Measurements from ENCODE around the gene TDRD12. TPM values are rescaled to one million over a fixed set of nuclear protein-coding genes. Genes with fewer than 3 reads are reported as not detected.

TDRD12 gene
- total and polyA plus RNA-seq, 2 of the 13 experiments (the other 11 are each of a cell fraction or from before 2014, with no cell fraction given) = 0.03 to 0.40 TPM

DNA sequence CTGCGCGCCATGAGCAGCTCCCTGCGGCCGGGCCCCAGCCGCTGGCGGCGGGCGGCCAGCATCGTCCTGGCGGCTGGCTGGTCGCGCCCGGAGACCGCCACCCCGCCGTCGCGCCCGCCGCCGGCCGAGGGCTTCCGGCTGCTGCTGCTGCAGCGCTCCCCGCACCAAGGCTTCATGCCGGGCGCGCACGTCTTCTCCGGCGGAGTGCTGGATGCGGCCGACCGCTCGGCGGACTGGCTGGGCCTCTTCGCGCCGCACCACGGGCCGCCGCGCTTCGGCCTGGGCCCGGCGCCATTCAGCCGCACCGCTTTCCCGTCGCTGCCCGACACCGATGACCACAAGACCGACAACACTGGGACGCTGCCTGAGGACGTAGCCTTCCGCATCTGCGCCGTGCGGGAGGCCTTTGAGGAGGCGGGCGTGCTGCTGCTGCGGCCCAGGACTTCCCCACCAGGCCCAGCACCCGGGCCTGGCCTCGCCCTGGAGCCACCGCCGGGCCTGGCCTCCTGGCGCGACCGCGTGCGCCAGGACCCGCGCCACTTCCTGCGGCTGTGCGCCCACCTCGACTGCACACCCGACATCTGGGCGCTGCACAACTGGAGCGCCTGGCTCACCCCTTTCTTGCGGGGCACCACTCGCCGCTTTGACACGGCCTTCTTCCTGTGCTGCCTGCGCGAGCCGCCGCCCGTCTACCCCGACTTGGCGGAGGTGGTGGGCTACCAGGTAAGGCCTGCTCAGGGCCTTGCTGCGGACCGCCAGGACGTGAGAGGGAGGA, 27.4 kb upstream of the TDRD12 start (continued):
- no peak for TF ChIP-seq ZNF710 (CRISPR knock-in tag; IDR thresholded peaks at IDR 0.05; ENCODE audit: borderline replicate concordance)
- peak; percentile 94 for TF ChIP-seq ZFY (CRISPR knock-in tag; IDR thresholded peaks at IDR 0.05)
- no peak for TF ChIP-seq KMT2B (CRISPR knock-in tag; IDR thresholded peaks at IDR 0.05)
- no peak for TF ChIP-seq FOXP1 (IDR thresholded peaks at IDR 0.05)
- TF ChIP-seq FOXP1 (CRISPR knock-in tag; IDR thresholded peaks at IDR 0.05) = no peak
- TF ChIP-seq ZNF24 (IDR thresholded peaks at IDR 0.05) = no peak
- TF ChIP-seq, protein P1, sequence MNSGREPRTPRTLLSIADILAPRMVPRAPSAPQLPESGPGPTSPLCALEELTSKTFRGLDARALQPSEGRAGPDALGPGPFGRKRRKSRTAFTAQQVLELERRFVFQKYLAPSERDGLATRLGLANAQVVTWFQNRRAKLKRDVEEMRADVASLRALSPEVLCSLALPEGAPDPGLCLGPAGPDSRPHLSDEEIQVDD (CRISPR knock-in tag; IDR thresholded peaks at IDR 0.05; ENCODE audit: borderline replicate concordance) = 0 out of 2 replicates have a peak, but pooled peaks have one; percentile 74
- peak; percentile 36; the same call in 1 of the 2 replicates for TF ChIP-seq TGIF2 (CRISPR knock-in tag; IDR thresholded peaks at IDR 0.05)
- TF ChIP-seq KLF15 (CRISPR knock-in tag; IDR thresholded peaks at IDR 0.05; ENCODE audit: borderline replicate concordance) = no peak
- TF ChIP-seq KLF12 (CRISPR knock-in tag; IDR thresholded peaks at IDR 0.05; ENCODE audit: borderline replicate concordance) = peak; percentile 25; the same call in 1 of the 2 replicates
- no peak for TF ChIP-seq ZNF775 (CRISPR knock-in tag; IDR thresholded peaks at IDR 0.05; ENCODE audit: borderline replicate concordance)
- no peak for TF ChIP-seq ZNF577 (CRISPR knock-in tag; IDR thresholded peaks at IDR 0.05; ENCODE audit: borderline replicate concordance, low read depth)
- TF ChIP-seq MTERF4 (CRISPR knock-in tag; IDR thresholded peaks at IDR 0.05) = no peak
- TF ChIP-seq ZNF749 (CRISPR knock-in tag; IDR thresholded peaks at IDR 0.05; ENCODE audit: borderline replicate concordance) = peak; percentile 77
- peak; percentile 45 for TF ChIP-seq PHF8 (CRISPR knock-in tag; IDR thresholded peaks at IDR 0.05)
- no peak for TF ChIP-seq HCFC1 (IDR thresholded peaks at IDR 0.05; ENCODE audit: low read depth, low read length)
- TF ChIP-seq ZZZ3 (CRISPR knock-in tag; IDR thresholded peaks at IDR 0.05; ENCODE audit: borderline replicate concordance) = peak; percentile 41; the same call in 1 of the 2 replicates
- 0 out of 2 replicates have a peak, but pooled peaks have one; percentile 45 for TF ChIP-seq RXRA (CRISPR knock-in tag; IDR thresholded peaks at IDR 0.05)
- TF ChIP-seq BHLHE40 (IDR thresholded peaks at IDR 0.05; ENCODE audit: low read length) = no peak
- TF ChIP-seq SALL1 (CRISPR knock-in tag; IDR thresholded peaks at IDR 0.05) = peak; percentile 32; the same call in 1 of the 2 replicates
- TF ChIP-seq ZNF510 (CRISPR knock-in tag; IDR thresholded peaks at IDR 0.05; ENCODE audit: low read depth) = no peak
- peak; percentile 23; the same call in 1 of the 2 replicates for TF ChIP-seq ZNF83 (CRISPR knock-in tag; IDR thresholded peaks at IDR 0.05; ENCODE audit: borderline replicate concordance)
- TF ChIP-seq PREB (CRISPR knock-in tag; IDR thresholded peaks at IDR 0.05) = no peak
- TF ChIP-seq, protein P2, sequence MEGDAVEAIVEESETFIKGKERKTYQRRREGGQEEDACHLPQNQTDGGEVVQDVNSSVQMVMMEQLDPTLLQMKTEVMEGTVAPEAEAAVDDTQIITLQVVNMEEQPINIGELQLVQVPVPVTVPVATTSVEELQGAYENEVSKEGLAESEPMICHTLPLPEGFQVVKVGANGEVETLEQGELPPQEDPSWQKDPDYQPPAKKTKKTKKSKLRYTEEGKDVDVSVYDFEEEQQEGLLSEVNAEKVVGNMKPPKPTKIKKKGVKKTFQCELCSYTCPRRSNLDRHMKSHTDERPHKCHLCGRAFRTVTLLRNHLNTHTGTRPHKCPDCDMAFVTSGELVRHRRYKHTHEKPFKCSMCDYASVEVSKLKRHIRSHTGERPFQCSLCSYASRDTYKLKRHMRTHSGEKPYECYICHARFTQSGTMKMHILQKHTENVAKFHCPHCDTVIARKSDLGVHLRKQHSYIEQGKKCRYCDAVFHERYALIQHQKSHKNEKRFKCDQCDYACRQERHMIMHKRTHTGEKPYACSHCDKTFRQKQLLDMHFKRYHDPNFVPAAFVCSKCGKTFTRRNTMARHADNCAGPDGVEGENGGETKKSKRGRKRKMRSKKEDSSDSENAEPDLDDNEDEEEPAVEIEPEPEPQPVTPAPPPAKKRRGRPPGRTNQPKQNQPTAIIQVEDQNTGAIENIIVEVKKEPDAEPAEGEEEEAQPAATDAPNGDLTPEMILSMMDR (CRISPR knock-in tag; IDR thresholded peaks at IDR 0.05) = no peak

Data from HepG2 (cell line).